ENCODE measurements around the gene ANXA6.

Gene ANXA6

DNA sequence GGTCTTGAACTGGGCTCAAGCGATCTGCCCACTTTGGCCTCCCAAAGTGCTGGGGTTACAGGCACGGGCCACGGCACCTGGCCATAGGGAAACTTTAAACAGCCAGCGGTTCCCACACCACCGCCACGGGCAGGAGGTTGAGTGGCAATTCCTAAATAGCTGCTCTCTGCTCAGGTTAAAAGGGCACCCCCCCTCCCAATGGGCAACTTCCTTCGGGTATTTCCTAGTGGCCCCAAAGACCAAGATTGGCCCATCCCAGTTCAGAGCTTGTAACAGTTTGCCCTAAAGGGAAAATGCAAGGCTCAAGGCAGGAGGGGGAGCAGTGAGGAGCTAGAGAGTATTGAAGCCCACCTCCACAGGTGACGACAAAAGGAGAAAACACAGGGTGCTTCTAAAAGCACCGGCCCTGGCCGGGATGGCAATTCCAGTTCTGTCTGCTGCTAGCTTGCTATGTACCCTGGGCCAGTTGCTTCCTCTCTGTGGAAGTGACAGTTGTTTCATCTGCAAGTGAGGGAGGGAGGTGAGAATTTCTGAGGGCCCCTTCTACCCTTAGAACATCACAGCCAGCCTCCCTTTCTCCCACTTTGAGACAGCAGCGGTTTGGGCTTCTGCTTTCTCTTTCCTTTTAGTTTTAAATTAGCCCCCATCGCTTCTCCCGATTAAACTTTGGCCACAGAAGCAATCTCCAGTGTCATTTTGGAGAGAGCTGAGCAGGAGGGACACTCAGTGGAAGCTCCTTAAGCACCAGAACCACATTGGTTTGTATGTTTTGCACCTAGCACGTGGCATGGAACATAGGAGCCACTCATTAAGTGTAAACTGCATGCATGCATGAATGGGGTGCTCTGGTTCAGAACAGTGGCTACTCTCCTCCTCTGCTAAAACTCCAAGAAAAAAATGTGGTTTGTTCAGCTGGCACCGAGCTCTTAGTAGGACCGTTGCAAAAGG lies 59.5 kb downstream of the ANXA6 start:
- no peak overlapping the region for H3K4me3 ChIP-seq (ENCODE audit: low read depth, low read length)
- peak; percentile 83 for DNase-seq (ENCODE audit: low read depth)
- no peak for TF ChIP-seq CTCF (IDR thresholded peaks at IDR 0.05; ENCODE audit: insufficient read depth, low read depth, low read length, missing control alignments)

GRCh38 chr5:151097061-151097460 lies 60.5 kb downstream of the ANXA6 start:
- DNase-seq (ENCODE audit: low read depth): no peak
- TF ChIP-seq CTCF (IDR thresholded peaks at IDR 0.05; ENCODE audit: insufficient read depth, low read depth, low read length, missing control alignments): no peak
- no peak overlapping the region for H3K4me3 ChIP-seq (ENCODE audit: low read depth, low read length)

- TF ChIP-seq CTCF (IDR thresholded peaks at IDR 0.05; ENCODE audit: insufficient read depth, low read depth, low read length, missing control alignments): no peak
- no peak for DNase-seq (ENCODE audit: low read depth)
These were observed 61.6 kb downstream of the ANXA6 start for GRCh38 chr5:151096001-151096373.

DNA sequence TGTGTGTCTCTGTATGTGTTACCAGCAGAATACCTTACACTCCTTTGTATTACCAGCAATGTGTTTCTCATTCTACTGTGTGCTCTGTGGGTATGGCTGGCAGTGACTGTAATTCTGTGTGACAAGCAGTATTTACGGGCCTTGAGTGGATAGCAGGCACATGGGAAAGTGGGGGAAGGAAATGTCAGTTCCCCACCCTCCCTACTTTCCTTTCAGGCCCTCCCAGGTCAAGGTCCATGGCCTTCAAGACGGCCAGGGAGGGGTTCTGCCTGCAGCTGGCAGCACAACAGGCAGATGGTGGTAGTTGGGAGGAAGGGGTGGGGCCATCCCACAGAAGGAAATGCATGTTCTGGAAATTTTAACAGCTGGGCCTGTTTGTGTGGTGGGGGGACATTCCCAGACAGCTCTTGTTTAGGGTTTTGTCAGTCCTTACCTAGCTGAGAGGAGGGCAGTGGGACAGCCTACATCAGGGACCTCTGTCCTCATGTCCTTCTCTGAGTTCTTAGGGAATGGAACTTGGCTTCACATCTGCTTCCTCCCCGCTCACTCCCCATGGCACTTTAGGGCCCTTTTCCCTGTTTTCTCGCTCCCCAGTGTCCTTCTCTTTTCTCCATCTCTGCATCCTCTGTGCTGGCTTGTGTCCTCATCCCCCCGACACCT lies 62.1 kb downstream of the ANXA6 start:
- peak overlapping the region; percentile 52; the same call in 1 of the 2 replicates for H3K4me3 ChIP-seq (ENCODE audit: low read depth, low read length)
- DNase-seq (ENCODE audit: low read depth): peak; percentile 63
- TF ChIP-seq CTCF (IDR thresholded peaks at IDR 0.05; ENCODE audit: insufficient read depth, low read depth, low read length, missing control alignments): no peak

More at GRCh38 chr5:151096001-151096373, 61.6 kb downstream of the ANXA6 start:
- no peak overlapping the region for H3K4me3 ChIP-seq (ENCODE audit: low read depth, low read length)

DNA sequence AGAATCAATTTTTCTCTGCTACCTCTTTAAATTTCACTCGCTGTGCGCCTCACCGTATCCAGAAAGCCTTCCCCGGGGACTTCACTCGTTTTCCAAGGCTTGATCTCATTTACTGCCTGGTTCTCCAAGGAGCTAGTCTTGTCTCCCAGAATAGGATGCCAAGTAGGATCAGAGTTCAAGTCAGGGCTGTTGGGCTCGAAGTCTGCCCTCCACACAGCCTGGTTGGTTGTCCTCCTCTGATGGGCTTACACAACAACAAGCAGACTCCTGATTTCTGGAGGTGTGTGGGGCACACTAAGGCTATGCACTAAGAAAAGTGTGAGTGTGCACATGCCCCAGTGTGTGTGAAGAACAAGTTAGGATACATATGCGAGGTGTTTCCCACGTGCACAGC lies 62.7 kb downstream of the ANXA6 start:
- peak overlapping the region; percentile 52 for H3K4me3 ChIP-seq (ENCODE audit: low read depth, low read length)
- peak; percentile 52 for DNase-seq (ENCODE audit: low read depth)
- TF ChIP-seq CTCF (IDR thresholded peaks at IDR 0.05; ENCODE audit: insufficient read depth, low read depth, low read length, missing control alignments): no peak

DNA sequence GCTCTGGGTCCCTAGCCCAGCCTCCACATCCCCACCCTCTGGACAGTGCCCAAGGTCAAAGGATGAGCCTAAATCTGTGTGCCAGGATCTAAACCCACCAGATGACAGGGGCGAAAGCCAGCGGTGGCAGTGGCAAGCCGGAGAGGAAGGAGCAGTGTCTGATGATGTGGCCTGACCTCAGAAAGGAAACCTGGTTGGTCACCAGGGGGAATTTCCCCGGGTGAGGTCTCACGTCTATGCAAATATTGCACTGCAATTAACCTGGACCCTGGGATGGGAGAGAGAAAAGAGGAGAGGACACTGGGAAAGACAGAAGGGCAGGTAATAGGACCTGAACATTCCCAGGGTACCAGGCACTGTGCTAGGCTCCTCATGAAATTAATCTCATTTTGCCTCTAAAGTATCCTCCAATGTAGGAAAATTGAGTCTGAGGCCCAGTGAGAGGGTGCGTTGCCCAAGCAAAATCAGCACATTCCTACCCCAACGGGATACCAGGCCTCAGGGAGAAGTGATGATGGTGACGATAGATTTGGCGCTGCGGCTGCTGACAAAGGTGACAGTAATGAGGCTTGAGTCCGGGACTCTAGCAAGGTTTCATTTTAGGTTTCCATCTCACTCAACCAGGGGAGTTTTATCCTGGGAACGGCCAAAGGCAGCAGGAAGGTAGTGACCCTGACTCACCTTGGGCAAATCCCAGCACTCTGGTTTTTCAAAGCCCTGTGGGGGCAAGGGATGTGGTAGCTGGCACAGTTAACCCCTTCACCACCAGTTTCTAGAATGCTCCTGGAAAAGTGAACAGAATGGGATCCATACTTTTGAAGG lies 63.3 kb downstream of the ANXA6 start:
- peak overlapping the region; percentile 52 for H3K4me3 ChIP-seq (ENCODE audit: low read depth, low read length)
- no peak for TF ChIP-seq CTCF (IDR thresholded peaks at IDR 0.05; ENCODE audit: insufficient read depth, low read depth, low read length, missing control alignments)
- peak; percentile 91 for DNase-seq (ENCODE audit: low read depth)

Data from GM12865 (cell line).